Liver (tissue), 9 donors: ENCODE measurements around the gene PPY. TPM values are rescaled to one million over a fixed set of nuclear protein-coding genes. Genes with fewer than 3 reads are reported as not detected.

Experiments
- DNase-seq: peaks from one replicate; pipeline ENCODE4 v3.0.0-alpha.2; 2017; ENCODE audit warnings: low spot score
- H3K27ac ChIP-seq, 2 donors: one replicate each; pipeline ENCODE4 v1.7.0; 2013; ENCODE audit warnings: inconsistent platforms in 2 of 2, low read length in 2 of 2, control low read depth in 1 of 2, low read depth in 1 of 2, mild to moderate bottlenecking in 1 of 2
- H3K27me3 ChIP-seq, 4 donors: one replicate each; pipeline versions ENCODE4 v1.6.1 to v1.7.0; 2013; ENCODE audit warnings: low read length in 3 of 4, inconsistent platforms in 1 of 4, mild to moderate bottlenecking in 1 of 4, moderate library complexity in 1 of 4; ENCODE audit not compliant: control insufficient read depth in 4 of 4, insufficient read depth in 4 of 4
- H3K36me3 ChIP-seq, 4 donors: one replicate each; pipeline versions ENCODE4 v1.6.1 to v1.7.0; 2013; ENCODE audit warnings: low read length in 3 of 4, mild to moderate bottlenecking in 3 of 4, low read depth in 1 of 4, moderate library complexity in 1 of 4; ENCODE audit not compliant: control insufficient read depth in 4 of 4, insufficient read depth in 3 of 4
- H3K4me1 ChIP-seq, 4 donors: one replicate each; pipeline versions ENCODE4 v1.6.1 to v1.7.0; 2013; ENCODE audit warnings: low read length in 3 of 4, mild to moderate bottlenecking in 3 of 4, moderate library complexity in 1 of 4; ENCODE audit not compliant: control insufficient read depth in 4 of 4, insufficient read depth in 4 of 4
- H3K4me3 ChIP-seq, 3 donors: one replicate each; pipeline versions ENCODE4 v1.6.1 to v1.7.0; 2013; ENCODE audit warnings: low read length in 3 of 3, control low read depth in 1 of 3, low read depth in 1 of 3, mild to moderate bottlenecking in 1 of 3
- H3K9ac ChIP-seq, 2 donors: one replicate each; pipeline ENCODE4 v1.7.0; 2013; ENCODE audit warnings: low read length in 2 of 2, mild to moderate bottlenecking in 2 of 2, moderate library complexity in 2 of 2, control low read depth in 1 of 2, low read depth in 1 of 2
- H3K9me3 ChIP-seq, 4 donors: one replicate each; pipeline versions ENCODE4 v1.6.1 to v1.7.0; 2013; ENCODE audit warnings: low read length in 3 of 4; ENCODE audit not compliant: control insufficient read depth in 4 of 4
- EGR1 ChIP-seq, 2 donors: IDR thresholded peaks; 2 replicates each; pipeline ENCODE4 v1.6.1; 2016 to 2018; ENCODE audit warnings: antibody characterized with exemption in 2 of 2, low read depth in 2 of 2
- FOXA1 ChIP-seq: IDR thresholded peaks from 2 replicates; pipeline ENCODE4 v1.6.1; 2016; ENCODE audit warnings: antibody characterized with exemption
- FOXA2 ChIP-seq: IDR thresholded peaks from 2 replicates; pipeline ENCODE4 v1.6.1; 2016; ENCODE audit warnings: antibody characterized with exemption
- HNF4G ChIP-seq: IDR thresholded peaks from 2 replicates; pipeline ENCODE4 v1.6.1; 2016; ENCODE audit warnings: antibody characterized with exemption
- RAD21 ChIP-seq, 2 donors: IDR thresholded peaks; 2 replicates each; pipeline ENCODE4 v1.6.1; 2016; ENCODE audit warnings: antibody characterized with exemption in 2 of 2, mild to moderate bottlenecking in 2 of 2
- RXRA ChIP-seq, 2 donors: IDR thresholded peaks; 2 replicates each; pipeline ENCODE4 v1.6.1; 2017 to 2018; ENCODE audit warnings: antibody characterized with exemption in 2 of 2, mild to moderate bottlenecking in 1 of 2
- SP1 ChIP-seq: IDR thresholded peaks from 2 replicates; pipeline ENCODE4 v1.6.1; 2018; ENCODE audit warnings: antibody characterized with exemption, mild to moderate bottlenecking
- TAF1 ChIP-seq: conservative IDR thresholded peaks from 2 replicates; pipeline ENCODE4 v1.6.1; 2016; ENCODE audit warnings: antibody characterized with exemption, mild to moderate bottlenecking
- YY1 ChIP-seq: IDR thresholded peaks from 2 replicates; pipeline ENCODE4 v1.6.1; 2016; ENCODE audit warnings: antibody characterized with exemption, mild to moderate bottlenecking
- WGBS: extraction: QIAGEN DNeasy Blood & Tissue Kit; methylation state at CpG from one replicate; pipeline ENCODE4 v1.1.7; 2013; 5-methylcytosine and 5-hydroxymethylcytosine counted together
- polyA plus RNA-seq, 2 donors: library from polyadenylated mRNA; stranded (reverse) in 1 of 2; unstranded in 1 of 2; fragments of 200-250 nt in 1 of 2; fragments of >200 nt in 1 of 2; fragmentation: Nextera tagmentation in 1 of 2; extraction: Ambion mirVana in 1 of 2; gene quantifications; one replicate each; pipeline versions ENCODE4 v1.2.1 to v1.2.3, GENCODE V29; 2013 to 2015
- total RNA-seq, 2 donors: library from RNA; depleted of rRNA; stranded (reverse); fragments of >200 nt; gene quantifications; one replicate each; pipeline ENCODE4 v1.2.3, GENCODE V29; 2014
- TF ChIP-seq, protein P1 (sequence below): fragments of 150-350 bp; IDR thresholded peaks from 2 replicates; pipeline ENCODE4 v1.5.1; 2017; ENCODE audit warnings: improper control_type of control experiment, low read depth, low read length; ENCODE audit not compliant: missing input control
- TF ChIP-seq, protein P2 (sequence below): IDR thresholded peaks from 2 replicates; pipeline ENCODE4 v1.6.1; 2016; ENCODE audit warnings: antibody characterized with exemption
- TF ChIP-seq, protein P3 (sequence below): IDR thresholded peaks from 2 replicates; pipeline ENCODE4 v1.6.1; 2016; ENCODE audit warnings: antibody characterized with exemption, mild to moderate bottlenecking
- TF ChIP-seq, protein P4 (sequence below): IDR thresholded peaks from 2 replicates; pipeline ENCODE4 v1.6.1; 2016; ENCODE audit warnings: antibody characterized with exemption
- donor health status: healthy.
- donor health status: healthy.
- donor health status: healthy.
- donor health status: healthy.
- donor health status: healthy.

The PPY gene
- total and polyA plus RNA-seq, 4 donors, result not detected

DNA sequence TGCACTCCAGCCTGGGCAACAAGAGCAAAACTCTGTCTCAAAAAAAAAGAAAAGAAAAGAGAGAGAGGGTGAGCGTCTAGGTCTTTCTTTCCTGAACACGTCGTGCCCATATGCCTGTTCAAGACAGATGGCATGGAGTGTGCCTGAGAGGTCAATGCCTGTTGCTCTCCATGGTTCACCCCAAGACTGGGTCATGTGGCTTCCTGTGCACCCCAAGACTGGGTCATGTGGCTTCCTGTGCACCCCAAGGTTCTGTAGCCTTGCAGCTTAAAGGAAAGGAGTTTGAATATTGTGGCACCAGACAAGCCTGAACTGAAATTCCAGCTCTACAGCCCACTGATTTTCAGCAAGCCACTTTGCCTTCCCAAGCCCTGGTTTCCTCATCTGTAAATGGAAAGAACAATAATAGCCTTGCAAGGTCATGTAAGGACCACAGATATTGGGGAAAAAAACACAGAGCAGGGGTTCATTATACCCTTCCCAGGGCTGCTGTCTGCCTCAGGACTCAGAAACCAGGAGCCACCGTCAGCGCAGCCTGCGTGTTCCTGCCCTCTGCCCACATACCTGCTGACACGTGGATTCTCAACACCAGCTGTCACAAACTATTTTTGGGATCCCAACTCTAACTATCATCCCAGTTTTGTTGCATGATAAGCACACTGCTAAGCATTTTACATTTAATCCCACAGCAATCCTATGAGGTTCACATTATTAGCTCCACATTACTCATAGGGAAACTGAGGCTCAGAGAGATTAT, 44.1 kb upstream of the PPY start (continued):
- TF ChIP-seq, protein P1, sequence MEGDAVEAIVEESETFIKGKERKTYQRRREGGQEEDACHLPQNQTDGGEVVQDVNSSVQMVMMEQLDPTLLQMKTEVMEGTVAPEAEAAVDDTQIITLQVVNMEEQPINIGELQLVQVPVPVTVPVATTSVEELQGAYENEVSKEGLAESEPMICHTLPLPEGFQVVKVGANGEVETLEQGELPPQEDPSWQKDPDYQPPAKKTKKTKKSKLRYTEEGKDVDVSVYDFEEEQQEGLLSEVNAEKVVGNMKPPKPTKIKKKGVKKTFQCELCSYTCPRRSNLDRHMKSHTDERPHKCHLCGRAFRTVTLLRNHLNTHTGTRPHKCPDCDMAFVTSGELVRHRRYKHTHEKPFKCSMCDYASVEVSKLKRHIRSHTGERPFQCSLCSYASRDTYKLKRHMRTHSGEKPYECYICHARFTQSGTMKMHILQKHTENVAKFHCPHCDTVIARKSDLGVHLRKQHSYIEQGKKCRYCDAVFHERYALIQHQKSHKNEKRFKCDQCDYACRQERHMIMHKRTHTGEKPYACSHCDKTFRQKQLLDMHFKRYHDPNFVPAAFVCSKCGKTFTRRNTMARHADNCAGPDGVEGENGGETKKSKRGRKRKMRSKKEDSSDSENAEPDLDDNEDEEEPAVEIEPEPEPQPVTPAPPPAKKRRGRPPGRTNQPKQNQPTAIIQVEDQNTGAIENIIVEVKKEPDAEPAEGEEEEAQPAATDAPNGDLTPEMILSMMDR, result no peak
- TF ChIP-seq RXRA (IDR thresholded peaks at IDR 0.05) (no peak), HNF4G (no peak), TAF1 (no peak)

DNA sequence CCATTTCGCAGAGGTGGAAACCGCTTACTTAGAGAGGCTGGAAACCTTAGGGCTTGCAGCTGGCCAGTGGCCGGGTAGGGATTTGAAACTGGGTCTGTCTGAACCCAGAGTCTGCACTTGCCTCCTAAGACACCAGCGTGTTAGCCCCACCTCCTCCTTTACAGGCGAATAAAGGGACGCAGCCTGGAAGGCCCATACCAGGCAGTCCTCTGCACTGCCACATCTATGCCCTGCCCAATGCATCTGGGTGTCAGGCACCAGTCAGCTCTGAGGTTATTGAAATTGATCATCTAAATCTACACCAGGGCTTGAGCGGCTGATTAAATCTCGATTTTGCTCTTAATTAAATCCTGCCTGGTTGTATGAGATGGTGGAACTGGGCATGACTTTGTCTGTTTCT, 42.2 kb upstream of the PPY start:
- Histone ChIP-seq H3K9ac (no peak overlapping the region), H3K27ac (no peak overlapping the region), H3K27me3 (no peaks in the 10 kb centered on the region), H3K4me1 (peaks cover 0 to 10% (median 7%) of the 10 kb centered on the region in 4 donors), H3K36me3 (no peaks in the 10 kb centered on the region), H3K9me3 (no peaks in the 10 kb centered on the region), H3K4me3 (no peak overlapping the region)
- no peak for DNase-seq
- 87% methylated on average over 8 of the region's 8 CpGs for WGBS
- TF ChIP-seq RXRA (IDR thresholded peaks at IDR 0.05) (no peak), SP1 (no peak), FOXA1 (no peak), RAD21 (IDR thresholded peaks at IDR 0.05) (no peak), FOXA2 (no peak), EGR1 (IDR thresholded peaks at IDR 0.05; ENCODE audit: low read depth in 2 of 2) (no peak), YY1 (no peak)
- TF ChIP-seq, protein P2, sequence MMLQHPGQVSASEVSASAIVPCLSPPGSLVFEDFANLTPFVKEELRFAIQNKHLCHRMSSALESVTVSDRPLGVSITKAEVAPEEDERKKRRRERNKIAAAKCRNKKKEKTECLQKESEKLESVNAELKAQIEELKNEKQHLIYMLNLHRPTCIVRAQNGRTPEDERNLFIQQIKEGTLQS, result no peak
- TF ChIP-seq, protein P3, sequence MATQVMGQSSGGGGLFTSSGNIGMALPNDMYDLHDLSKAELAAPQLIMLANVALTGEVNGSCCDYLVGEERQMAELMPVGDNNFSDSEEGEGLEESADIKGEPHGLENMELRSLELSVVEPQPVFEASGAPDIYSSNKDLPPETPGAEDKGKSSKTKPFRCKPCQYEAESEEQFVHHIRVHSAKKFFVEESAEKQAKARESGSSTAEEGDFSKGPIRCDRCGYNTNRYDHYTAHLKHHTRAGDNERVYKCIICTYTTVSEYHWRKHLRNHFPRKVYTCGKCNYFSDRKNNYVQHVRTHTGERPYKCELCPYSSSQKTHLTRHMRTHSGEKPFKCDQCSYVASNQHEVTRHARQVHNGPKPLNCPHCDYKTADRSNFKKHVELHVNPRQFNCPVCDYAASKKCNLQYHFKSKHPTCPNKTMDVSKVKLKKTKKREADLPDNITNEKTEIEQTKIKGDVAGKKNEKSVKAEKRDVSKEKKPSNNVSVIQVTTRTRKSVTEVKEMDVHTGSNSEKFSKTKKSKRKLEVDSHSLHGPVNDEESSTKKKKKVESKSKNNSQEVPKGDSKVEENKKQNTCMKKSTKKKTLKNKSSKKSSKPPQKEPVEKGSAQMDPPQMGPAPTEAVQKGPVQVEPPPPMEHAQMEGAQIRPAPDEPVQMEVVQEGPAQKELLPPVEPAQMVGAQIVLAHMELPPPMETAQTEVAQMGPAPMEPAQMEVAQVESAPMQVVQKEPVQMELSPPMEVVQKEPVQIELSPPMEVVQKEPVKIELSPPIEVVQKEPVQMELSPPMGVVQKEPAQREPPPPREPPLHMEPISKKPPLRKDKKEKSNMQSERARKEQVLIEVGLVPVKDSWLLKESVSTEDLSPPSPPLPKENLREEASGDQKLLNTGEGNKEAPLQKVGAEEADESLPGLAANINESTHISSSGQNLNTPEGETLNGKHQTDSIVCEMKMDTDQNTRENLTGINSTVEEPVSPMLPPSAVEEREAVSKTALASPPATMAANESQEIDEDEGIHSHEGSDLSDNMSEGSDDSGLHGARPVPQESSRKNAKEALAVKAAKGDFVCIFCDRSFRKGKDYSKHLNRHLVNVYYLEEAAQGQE, result no peak
- TF ChIP-seq, protein P4, sequence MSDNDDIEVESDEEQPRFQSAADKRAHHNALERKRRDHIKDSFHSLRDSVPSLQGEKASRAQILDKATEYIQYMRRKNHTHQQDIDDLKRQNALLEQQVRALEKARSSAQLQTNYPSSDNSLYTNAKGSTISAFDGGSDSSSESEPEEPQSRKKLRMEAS, result no peak
- TF ChIP-seq, protein P1, result no peak
